CD4-positive, alpha-beta T cell treated with Interleukin-10 for 1 hour (primary cell): ENCODE data around the gene ARL2BP.

ENCODE experiments used
- DNase-seq: peaks from one replicate; pipeline ENCODE4 v3.0.0-alpha.2; 2020

The ARL2BP gene

DNA sequence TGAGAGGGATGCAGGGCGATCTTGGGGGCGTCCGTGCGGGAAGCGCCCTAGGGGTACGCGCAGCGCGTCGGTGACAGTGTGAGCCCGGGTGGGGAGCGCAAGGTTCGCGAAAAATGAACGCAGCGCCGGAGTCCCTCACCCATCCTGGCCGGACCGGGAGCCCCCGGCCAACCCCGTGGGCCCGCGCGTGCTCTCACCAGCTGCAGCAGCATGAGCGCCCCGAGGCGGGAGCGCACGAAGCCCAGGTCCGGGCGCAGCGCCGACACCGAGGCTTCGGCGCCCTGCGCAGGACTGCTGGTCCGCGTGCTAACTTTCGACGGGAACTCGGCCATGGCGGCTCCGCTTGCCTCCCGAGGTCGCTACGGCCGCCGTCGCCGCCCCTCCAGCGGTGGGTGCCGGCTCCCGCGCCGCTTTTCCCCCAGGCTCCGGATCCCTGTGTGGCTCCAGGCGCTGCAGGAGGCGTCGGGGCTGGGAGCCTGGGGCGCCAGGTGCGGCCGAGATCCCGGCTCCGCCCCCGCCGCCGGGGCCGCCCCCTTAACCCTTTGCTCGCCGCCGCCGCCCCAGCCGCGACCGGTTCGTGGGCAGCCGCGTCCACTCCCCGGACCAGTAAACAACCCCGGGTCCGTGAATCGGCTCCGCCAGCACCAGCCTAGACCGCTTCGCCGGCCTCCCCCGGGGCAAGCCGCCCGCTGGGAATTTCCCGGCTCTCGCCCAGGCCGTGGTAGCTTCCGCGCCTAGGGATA lies 39.3 kb downstream of the ARL2BP start, which contains the start of gene PLLP:
Gene PLLP, minus strand, starts transcription at position 464 of the 743 bp plus-strand sequence. Its CDS starts 132 bp downstream, at position 332.
- peak; percentile 45 for DNase-seq

GRCh38 chr16:57284952-57285363 lies 39.9 kb downstream of the ARL2BP start:
- no peak for DNase-seq

GRCh38 chr16:57285379-57285778 lies 40.3 kb downstream of the ARL2BP start:
- no peak for DNase-seq

DNA sequence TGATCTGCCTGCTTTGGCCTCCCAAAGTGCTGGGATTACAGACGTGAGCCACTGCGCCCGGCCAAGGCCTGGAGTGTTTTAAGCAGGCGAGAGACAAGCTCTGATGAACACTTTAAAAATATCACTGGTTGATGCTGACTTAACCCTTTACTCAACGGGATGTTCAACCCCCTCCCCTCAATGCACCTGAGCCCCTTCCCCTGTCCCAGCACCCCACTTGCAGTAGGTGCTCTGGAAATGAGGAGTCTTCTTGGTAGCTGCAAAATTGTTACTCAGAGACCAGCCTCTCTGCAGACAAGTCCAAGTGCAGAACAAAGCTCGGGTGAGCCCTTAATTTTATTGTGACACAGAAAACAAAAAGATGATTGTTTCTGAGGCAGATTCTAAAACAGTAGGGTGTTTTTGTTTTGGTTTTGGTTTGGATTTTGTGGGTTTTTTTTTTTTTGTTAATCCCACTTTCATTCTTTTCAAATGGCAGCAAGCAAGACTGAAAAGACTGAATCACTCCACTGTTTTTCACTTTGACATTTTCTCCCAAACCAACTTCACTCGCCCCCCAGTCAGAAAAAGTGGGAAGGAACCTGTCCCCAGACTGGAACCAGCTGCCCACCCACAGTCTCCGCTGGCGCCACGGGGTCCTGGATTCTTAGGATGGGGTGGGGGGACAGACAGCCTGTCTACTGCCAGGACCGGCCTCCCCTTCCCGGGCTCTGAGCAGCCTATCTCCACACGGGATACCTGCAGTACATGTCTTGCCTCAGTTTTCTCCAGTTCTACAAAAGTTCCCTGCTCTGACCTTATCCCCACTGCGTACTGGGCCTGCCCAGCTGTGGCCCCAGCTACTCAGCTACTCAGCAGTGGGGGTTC lies 44.6 kb downstream of the ARL2BP start:
- DNase-seq = no peak

DNA sequence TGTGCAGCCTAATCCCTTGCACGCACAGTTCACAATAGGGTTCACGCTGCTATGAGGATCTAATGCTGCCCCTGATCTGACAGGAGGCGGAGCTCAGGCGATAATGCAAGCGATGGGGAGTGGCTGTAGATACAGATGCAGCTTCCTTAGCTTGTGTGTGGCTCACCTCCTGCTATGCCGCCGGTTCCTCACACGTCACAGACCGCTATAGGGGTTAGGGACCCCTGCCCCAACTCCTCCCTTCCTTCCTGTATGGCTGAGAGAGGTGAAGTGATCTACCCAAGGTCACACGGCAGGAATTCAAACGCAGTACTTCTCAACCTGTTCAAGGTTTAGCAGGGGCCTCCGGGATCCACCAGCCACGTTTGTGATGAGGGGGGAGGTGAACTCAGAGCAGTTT lies 52.8 kb downstream of the ARL2BP start:
- peak; percentile 76 for DNase-seq

DNA sequence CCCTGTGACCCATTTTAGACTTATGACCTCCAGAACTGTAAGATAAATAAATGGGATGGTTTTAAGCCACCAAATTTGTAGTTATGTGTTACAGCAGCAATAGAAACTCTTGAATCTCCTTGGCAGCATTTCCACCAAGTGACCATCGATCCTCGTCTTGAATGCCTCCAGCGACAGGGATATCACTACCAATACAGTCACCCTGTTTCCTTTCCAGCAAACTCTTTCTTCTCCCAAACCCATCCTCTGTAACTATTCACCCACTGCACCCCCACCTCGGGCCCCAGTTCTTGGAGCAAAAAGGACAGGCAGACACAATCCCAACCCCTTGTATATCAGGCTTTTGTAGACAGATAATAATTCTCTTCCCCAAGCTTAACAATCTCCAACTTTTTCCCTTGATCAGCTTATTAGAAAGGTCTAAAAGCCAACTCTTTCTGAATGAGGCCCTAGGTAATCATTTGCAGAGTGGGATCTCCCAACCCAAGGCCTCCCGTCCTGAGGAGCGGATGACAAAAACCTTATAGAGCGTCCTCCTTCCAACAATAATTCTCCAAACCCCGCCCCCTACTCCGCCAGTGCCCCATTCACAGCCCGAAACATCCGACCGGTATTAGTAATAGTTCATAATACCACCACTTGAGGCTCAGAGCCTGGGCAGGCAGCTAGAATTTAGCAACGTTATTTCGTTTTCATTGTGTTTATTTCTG lies 54.1 kb downstream of the ARL2BP start:
- DNase-seq = no peak

GRCh38 chr16:57299719-57300386 lies 54.8 kb downstream of the ARL2BP start:
- DNase-seq = peak; percentile 92

- DNase-seq = peak; percentile 100
These were observed 55.5 kb downstream of the ARL2BP start for GRCh38 chr16:57300387-57301125.

DNA sequence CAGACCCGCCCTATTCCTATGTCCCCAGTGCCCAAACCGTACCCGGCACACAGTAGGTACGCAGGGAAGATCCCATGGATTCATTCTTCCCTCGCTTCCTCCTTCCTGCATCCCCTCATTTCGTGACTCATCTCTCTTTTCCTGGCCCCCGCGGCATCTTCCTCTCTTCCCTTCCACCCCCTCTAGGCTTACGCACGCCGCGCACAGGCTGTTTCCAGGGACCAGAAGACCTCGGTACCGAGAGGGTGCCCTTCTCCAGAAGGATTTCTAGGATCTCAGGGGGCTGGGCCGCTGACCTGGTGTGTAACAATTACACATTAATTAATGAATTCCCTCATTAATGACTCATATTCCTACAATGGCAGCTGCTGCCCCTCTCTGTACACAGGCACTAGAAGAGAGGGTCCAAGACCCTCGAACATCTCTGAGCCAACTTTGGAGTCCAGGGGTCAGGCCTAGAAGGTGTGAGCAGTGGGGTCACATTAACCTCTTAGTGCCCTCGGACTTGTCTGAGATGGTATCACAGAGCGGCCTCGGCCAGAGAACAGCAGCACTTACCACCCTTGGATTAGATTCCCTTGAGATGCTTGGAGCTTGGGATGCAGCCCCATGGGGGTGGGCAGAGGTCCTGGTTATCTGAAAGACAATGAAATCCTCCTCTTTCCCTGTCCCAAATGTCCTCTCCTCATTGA lies 56.2 kb downstream of the ARL2BP start:
- no peak for DNase-seq
